GM18508 (cell line): ENCODE results near the gene TOE1.
A peak's percentile ranks its signal among the peaks of the same experiment; 100 is the strongest.
"Not testable (repeated sequence)": the region's sequence is repeated elsewhere in the genome, so short reads cannot be mapped to it uniquely, and the experiment has no call there.

Source experiments
- ATAC-seq: cut with Tn5 transposase; IDR thresholded peaks from one replicate; pipeline ENCODE4 v1.9.1; 2021; ENCODE audit warnings: moderate number of reproducible peaks; ENCODE audit not compliant: insufficient read depth, unreplicated experiment

TOE1 gene

GRCh38 chr1:45339789-45340558, at the start of gene TOE1, which contains the start of gene MUTYH:
TSS of gene TOE1 (plus strand) at chr1:45340170. CDS start at chr1:45340253, 83 bp downstream.
TSS of gene MUTYH (minus strand) at chr1:45340440. CDS start at chr1:45334505, 5,935 bp downstream.
- ATAC-seq: peak; percentile 45

- not testable (repeated sequence) for ATAC-seq
Measured at GRCh38 chr1:45291002-45291401, 49.0 kb upstream of the TOE1 start.

GRCh38 chr1:45291716-45292115, 48.3 kb upstream of the TOE1 start:
- ATAC-seq: no peak

GRCh38 chr1:45297666-45298356, 42.2 kb upstream of the TOE1 start:
- ATAC-seq: no peak

- no peak for ATAC-seq
Measured at GRCh38 chr1:45299296-45299695, 40.7 kb upstream of the TOE1 start.

GRCh38 chr1:45299981-45300668, 39.8 kb upstream of the TOE1 start:
- ATAC-seq: no peak

GRCh38 chr1:45300669-45300997, 39.3 kb upstream of the TOE1 start:
- no peak for ATAC-seq

GRCh38 chr1:45302505-45303150, 37.3 kb upstream of the TOE1 start:
- no peak for ATAC-seq

GRCh38 chr1:45303520-45304310, 36.3 kb upstream of the TOE1 start:
- ATAC-seq: peak; percentile 44

GRCh38 chr1:45304311-45305081, 35.5 kb upstream of the TOE1 start:
- ATAC-seq: no peak

- ATAC-seq: no peak
Measured at GRCh38 chr1:45305231-45305630, 34.7 kb upstream of the TOE1 start.

- no peak for ATAC-seq
Measured at GRCh38 chr1:45306319-45306718, 33.7 kb upstream of the TOE1 start.

GRCh38 chr1:45306905-45307304, 33.1 kb upstream of the TOE1 start:
- ATAC-seq: no peak

GRCh38 chr1:45314266-45314665, 25.7 kb upstream of the TOE1 start:
- no peak for ATAC-seq

- no peak for ATAC-seq
Measured at GRCh38 chr1:45317166-45317565, 22.8 kb upstream of the TOE1 start.

- ATAC-seq: no peak
Measured at GRCh38 chr1:45319761-45320160, 20.2 kb upstream of the TOE1 start.

- no peak for ATAC-seq
Measured at GRCh38 chr1:45321444-45321843, 18.5 kb upstream of the TOE1 start.

GRCh38 chr1:45322486-45323040, 17.4 kb upstream of the TOE1 start:
- ATAC-seq: no peak
